NCI-H2227 treated with DMSO at 0.1 percent for 48 hours (cell line): ENCODE measurements around the gene BORCS8.
"Not testable (repeated sequence)": the region's sequence is repeated elsewhere in the genome, so short reads cannot be mapped to it uniquely, and the experiment has no call there.

Experiments
- DNase-seq: peaks from one replicate; lab custom pipeline; 2025; lab: John Stamatoyannopoulos, UW

BORCS8 gene

GRCh38 chr19:19192078-19192882 lies at the start of gene BORCS8, which contains the start of gene RFXANK:
Gene BORCS8, minus strand, starts transcription at chr19:19192152. Its CDS starts 35 bp downstream, at chr19:19192117.
Gene RFXANK, plus strand, starts transcription at chr19:19192258. Its CDS starts 1,689 bp downstream, at chr19:19193947.
- DNase-seq: peak; percentile 96

- DNase-seq: no peak
Observed at GRCh38 chr19:19240476-19240875, 48.5 kb upstream of the BORCS8 start.

GRCh38 chr19:19239675-19240074 lies 47.7 kb upstream of the BORCS8 start:
- DNase-seq: no peak

GRCh38 chr19:19238126-19238894 lies 46.4 kb upstream of the BORCS8 start:
- DNase-seq: no peak

- no peak for DNase-seq
Observed at GRCh38 chr19:19236173-19236572, 44.2 kb upstream of the BORCS8 start.

- DNase-seq: no peak
Observed at GRCh38 chr19:19234220-19234816, 42.4 kb upstream of the BORCS8 start.

GRCh38 chr19:19232261-19232721 lies 40.3 kb upstream of the BORCS8 start:
- no peak for DNase-seq

GRCh38 chr19:19230999-19231398 lies 39.0 kb upstream of the BORCS8 start:
- no peak for DNase-seq

GRCh38 chr19:19229701-19230100 lies 37.7 kb upstream of the BORCS8 start:
- DNase-seq: no peak

- DNase-seq: no peak
Observed at GRCh38 chr19:19227217-19227616, 35.3 kb upstream of the BORCS8 start.

- no peak for DNase-seq
Observed at GRCh38 chr19:19226663-19227062, 34.7 kb upstream of the BORCS8 start.

- no peak for DNase-seq
Observed at GRCh38 chr19:19226204-19226603, 34.3 kb upstream of the BORCS8 start.

- DNase-seq: no peak
Observed at GRCh38 chr19:19224852-19225494, 33.0 kb upstream of the BORCS8 start.

- DNase-seq: no peak
Observed at GRCh38 chr19:19224150-19224851, 32.3 kb upstream of the BORCS8 start.

GRCh38 chr19:19223636-19224035 lies 31.7 kb upstream of the BORCS8 start:
- no peak for DNase-seq

GRCh38 chr19:19223060-19223459 lies 31.1 kb upstream of the BORCS8 start:
- no peak for DNase-seq

- not testable (repeated sequence) for DNase-seq
Observed at GRCh38 chr19:19221000-19221399, 29.0 kb upstream of the BORCS8 start.

- DNase-seq: no peak
Observed at GRCh38 chr19:19218911-19219310, 27.0 kb upstream of the BORCS8 start.

GRCh38 chr19:19217099-19217498 lies 25.1 kb upstream of the BORCS8 start:
- no peak for DNase-seq

- no peak for DNase-seq
Observed at GRCh38 chr19:19215792-19216191, 23.8 kb upstream of the BORCS8 start.

- DNase-seq: no peak
Observed at GRCh38 chr19:19214892-19215291, 22.9 kb upstream of the BORCS8 start.

GRCh38 chr19:19214159-19214490 lies 22.2 kb upstream of the BORCS8 start:
- DNase-seq: no peak
